ENCODE measurements around the gene MT1G.
"Not testable (repeated sequence)": the region's sequence is repeated elsewhere in the genome, so short reads cannot be mapped to it uniquely, and the experiment has no call there.

DNA sequence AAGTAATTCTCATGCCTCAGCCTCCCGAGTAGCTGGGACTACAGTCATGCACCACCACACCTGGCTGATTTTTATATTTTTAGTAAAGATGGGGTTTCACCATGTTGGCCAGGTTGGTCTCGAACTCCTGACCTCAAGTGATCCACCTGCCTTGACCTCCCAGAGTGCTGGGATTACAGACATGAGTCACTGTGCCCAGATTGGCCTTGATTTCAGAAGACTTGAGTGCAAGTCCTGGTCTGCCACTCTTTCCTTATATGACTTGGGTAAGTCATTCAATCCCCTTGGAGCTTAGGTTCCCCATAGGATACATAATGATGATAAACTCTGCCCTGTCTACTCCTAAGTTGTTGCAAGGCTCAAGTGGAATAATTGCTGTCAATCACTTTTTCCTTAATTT, 49.7 kb upstream of the MT1G start:
- not testable (repeated sequence) for TF ChIP-seq POLR2AphosphoS5, POLR2A (IDR thresholded peaks at IDR 0.05; ENCODE audit: low read depth, low read length)
